Breast epithelium (tissue), 4 donors: Measurements from ENCODE around the gene TNIP1. TPM values are rescaled to one million over a fixed set of nuclear protein-coding genes. Genes with fewer than 3 reads are reported as not detected.

ENCODE experiments used
- DNase-seq, 2 donors: peaks; one replicate each; pipeline ENCODE4 v3.0.0-alpha.2; 2019; ENCODE audit warnings: low spot score in 2 of 2
- H3K27ac ChIP-seq, 2 donors: fragments of 200-600 bp; sonication (generic) in 1 of 2; one replicate each; pipeline ENCODE4 v1.5.1; 2016 to 2019; ENCODE audit warnings: mild to moderate bottlenecking in 1 of 2
- H3K27me3 ChIP-seq, 2 donors: fragments of 200-600 bp; sonication (generic) in 1 of 2; one replicate each; pipeline versions ENCODE4 v1.5.1 to v1.6.0; 2017 to 2019; ENCODE audit warnings: control low read depth in 1 of 2, mild to moderate bottlenecking in 1 of 2
- H3K36me3 ChIP-seq: fragments of 200-600 bp; one replicate; pipeline ENCODE4 v1.5.1; 2019
- H3K4me1 ChIP-seq, 2 donors: fragments of 200-600 bp; sonication (generic); one replicate each; pipeline ENCODE4 v1.5.1; 2016 to 2019; ENCODE audit warnings: control low read depth in 1 of 2
- H3K4me3 ChIP-seq, 3 donors: fragments of 200-600 bp; sonication (generic); 1 replicate in 2 of 3; 2 replicates in 1 of 3; pipeline ENCODE4 v1.5.1; 2016 to 2019; ENCODE audit warnings: mild to moderate bottlenecking in 3 of 3, moderate library complexity in 2 of 3
- H3K9me3 ChIP-seq, 2 donors: fragments of 200-600 bp; sonication (generic) in 1 of 2; one replicate each; pipeline ENCODE4 v1.5.1; 2016 to 2019; ENCODE audit warnings: control low read depth in 1 of 2
- POLR2A ChIP-seq: fragments of 450-650 bp; IDR thresholded peaks from one replicate; pipeline ENCODE4 v1.6.1; 2016; ENCODE audit warnings: antibody characterized with exemption, mild to moderate bottlenecking, moderate library complexity
- POLR2AphosphoS5 ChIP-seq, 3 donors: sonication (generic); formaldehyde crosslinking; IDR thresholded peaks; one replicate each; pipeline ENCODE4 v1.6.1; 2017; ENCODE audit warnings: antibody characterized with exemption in 3 of 3
- intact Hi-C: fragments of 100-400 bp; cut with DNase I; formaldehyde crosslinking; loops from one replicate; pipeline ENCODE4 v1.15.1; 2023; ENCODE audit warnings: low total_unique reads
- total RNA-seq, 3 donors: library from RNA; depleted of rRNA; stranded (reverse); fragments of >200 nt; gene quantifications; one replicate each; pipeline ENCODE4 v1.1.0, GENCODE V29; 2016
- TF ChIP-seq, protein P1 (sequence below), 3 donors: fragments of 450-650 bp; IDR thresholded peaks; one replicate each; pipeline ENCODE4 v1.5.1; 2016 to 2017; ENCODE audit warnings: antibody characterized with exemption in 3 of 3, mild to moderate bottlenecking in 3 of 3, moderate library complexity in 3 of 3

The TNIP1 gene
- total RNA-seq, 3 donors from 2014 or later = 65.3 to 221 (median 91.8) TPM

DNA sequence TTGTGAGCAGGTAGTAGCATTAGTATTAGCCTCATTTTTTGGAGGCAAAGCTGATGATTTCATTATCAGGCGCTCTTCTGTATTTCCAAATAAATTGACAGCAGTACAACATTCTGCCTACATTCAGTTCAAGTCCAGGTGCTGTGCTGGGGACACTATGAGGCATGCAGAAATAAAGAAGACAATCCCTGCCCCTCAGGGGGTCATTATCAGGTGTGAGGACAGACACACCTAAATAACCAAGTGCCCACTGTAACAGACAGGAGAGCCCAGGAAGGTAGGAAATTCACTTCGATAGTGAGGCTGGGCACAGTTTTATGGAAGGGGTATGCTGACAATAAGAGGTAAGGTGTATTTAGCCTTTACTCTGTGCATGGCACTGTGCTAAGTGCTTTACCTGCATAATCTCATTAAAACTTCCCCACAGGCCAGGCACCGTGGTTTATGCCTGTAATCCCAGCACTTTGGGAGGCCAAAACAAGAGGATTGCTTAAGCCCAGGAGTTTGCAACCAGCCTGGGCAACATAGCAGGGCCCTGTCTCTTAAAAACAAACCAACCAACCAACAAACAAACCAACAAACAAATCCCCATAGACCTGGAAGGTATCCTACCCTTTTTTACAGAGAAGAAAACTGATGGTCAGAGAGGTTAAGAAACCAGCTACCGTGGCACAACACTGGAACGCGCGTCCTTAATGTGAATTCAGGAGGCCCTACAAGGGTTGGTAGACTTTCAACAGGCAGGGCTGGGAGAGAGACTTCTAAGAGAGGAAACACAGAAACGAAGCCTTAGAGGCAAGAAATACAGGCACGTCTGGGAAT lies 77.9 kb downstream of the TNIP1 start:
- intact Hi-C loops = no loop called here
- DNase-seq = no peak
- Histone ChIP-seq H3K9me3 (no peaks in the 10 kb centered on the region), H3K27ac (no peak overlapping the region), H3K27me3 (no peaks in the 10 kb centered on the region), H3K4me1 (peaks cover 0 to 6% of the 10 kb centered on the region in 2 donors), H3K4me3 (no peak overlapping the region), H3K36me3 (no peaks in the 10 kb centered on the region)
- TF ChIP-seq POLR2A (no peak), POLR2AphosphoS5 (IDR thresholded peaks at IDR 0.05) (no peak)
- TF ChIP-seq, protein P1, sequence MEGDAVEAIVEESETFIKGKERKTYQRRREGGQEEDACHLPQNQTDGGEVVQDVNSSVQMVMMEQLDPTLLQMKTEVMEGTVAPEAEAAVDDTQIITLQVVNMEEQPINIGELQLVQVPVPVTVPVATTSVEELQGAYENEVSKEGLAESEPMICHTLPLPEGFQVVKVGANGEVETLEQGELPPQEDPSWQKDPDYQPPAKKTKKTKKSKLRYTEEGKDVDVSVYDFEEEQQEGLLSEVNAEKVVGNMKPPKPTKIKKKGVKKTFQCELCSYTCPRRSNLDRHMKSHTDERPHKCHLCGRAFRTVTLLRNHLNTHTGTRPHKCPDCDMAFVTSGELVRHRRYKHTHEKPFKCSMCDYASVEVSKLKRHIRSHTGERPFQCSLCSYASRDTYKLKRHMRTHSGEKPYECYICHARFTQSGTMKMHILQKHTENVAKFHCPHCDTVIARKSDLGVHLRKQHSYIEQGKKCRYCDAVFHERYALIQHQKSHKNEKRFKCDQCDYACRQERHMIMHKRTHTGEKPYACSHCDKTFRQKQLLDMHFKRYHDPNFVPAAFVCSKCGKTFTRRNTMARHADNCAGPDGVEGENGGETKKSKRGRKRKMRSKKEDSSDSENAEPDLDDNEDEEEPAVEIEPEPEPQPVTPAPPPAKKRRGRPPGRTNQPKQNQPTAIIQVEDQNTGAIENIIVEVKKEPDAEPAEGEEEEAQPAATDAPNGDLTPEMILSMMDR (IDR thresholded peaks at IDR 0.05) = no peak

- Histone ChIP-seq H3K4me3 (no peak overlapping the region), H3K4me1 (peaks cover 0 to 6% of the 10 kb centered on the region in 2 donors)
These were observed 78.6 kb downstream of the TNIP1 start for GRCh38 chr5:151002250-151002649.

DNA sequence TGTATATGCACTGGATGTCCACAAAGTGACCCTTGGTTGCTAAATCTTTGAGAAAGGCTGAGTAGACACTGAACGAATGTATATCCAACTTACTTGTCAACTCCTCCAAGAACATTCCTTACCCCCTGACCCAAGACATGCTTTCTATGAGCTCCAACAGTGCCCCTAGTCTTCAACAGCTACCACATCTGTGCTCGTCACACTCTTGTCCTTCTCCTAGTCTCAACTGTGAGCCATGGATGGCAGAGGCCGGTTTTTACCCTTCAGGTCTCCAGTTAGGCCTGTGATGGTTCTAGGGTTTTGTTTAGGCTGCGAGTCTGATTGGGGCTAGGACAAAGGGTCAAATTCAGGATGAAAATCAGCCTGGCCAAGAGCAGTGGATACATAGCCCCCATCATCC lies 79.4 kb downstream of the TNIP1 start:
- Histone ChIP-seq H3K27me3 (no peaks in the 10 kb centered on the region), H3K4me1 (peaks cover 0 to under 1% of the 10 kb centered on the region in 2 donors), H3K9me3 (no peaks in the 10 kb centered on the region), H3K4me3 (no peak overlapping the region), H3K36me3 (no peaks in the 10 kb centered on the region), H3K27ac (no peak overlapping the region)
- no peak for DNase-seq
- TF ChIP-seq, protein P1 (IDR thresholded peaks at IDR 0.05) = no peak
- TF ChIP-seq POLR2A = no peak
- TF ChIP-seq POLR2AphosphoS5 (IDR thresholded peaks at IDR 0.05) = no peak
- intact Hi-C loops = no loop called here

More at GRCh38 chr5:151002250-151002649, 78.6 kb downstream of the TNIP1 start:
- DNase-seq = no peak
- no peaks in the 10 kb centered on the region for H3K9me3 ChIP-seq
- TF ChIP-seq, protein P1 (IDR thresholded peaks at IDR 0.05) = peak; percentile 28 to 70 (median 38)
- no peak for TF ChIP-seq POLR2AphosphoS5 (IDR thresholded peaks at IDR 0.05)
- no peak for TF ChIP-seq POLR2A
- intact Hi-C loops = no loop called here
- no peaks in the 10 kb centered on the region for H3K27me3 ChIP-seq
- H3K36me3 ChIP-seq = no peaks in the 10 kb centered on the region
- H3K27ac ChIP-seq = no peak overlapping the region

GRCh38 chr5:150999704-151000442 lies 81.0 kb downstream of the TNIP1 start:
- peak overlapping the region in 1 of 2 donors; percentile 32 for H3K27ac ChIP-seq
- H3K27me3 ChIP-seq = no peaks in the 10 kb centered on the region
- no peaks in the 10 kb centered on the region for H3K36me3 ChIP-seq
- DNase-seq = no peak
- no peaks in the 10 kb centered on the region for H3K4me1 ChIP-seq
- TF ChIP-seq, protein P1 (IDR thresholded peaks at IDR 0.05) = no peak
- TF ChIP-seq POLR2AphosphoS5 (IDR thresholded peaks at IDR 0.05) (no peak), POLR2A (no peak)
- no peaks in the 10 kb centered on the region for H3K9me3 ChIP-seq
- intact Hi-C loops = no loop called here
- H3K4me3 ChIP-seq = no peak overlapping the region
